ENCODE measurements around the gene CCDC12. TPM values are rescaled to one million over a fixed set of nuclear protein-coding genes. Genes with fewer than 3 reads are reported as not detected.

Gene CCDC12
- total RNA-seq, 4 donors from 2014 or later: 4.1 to 92.0 (median 41.2) TPM

DNA sequence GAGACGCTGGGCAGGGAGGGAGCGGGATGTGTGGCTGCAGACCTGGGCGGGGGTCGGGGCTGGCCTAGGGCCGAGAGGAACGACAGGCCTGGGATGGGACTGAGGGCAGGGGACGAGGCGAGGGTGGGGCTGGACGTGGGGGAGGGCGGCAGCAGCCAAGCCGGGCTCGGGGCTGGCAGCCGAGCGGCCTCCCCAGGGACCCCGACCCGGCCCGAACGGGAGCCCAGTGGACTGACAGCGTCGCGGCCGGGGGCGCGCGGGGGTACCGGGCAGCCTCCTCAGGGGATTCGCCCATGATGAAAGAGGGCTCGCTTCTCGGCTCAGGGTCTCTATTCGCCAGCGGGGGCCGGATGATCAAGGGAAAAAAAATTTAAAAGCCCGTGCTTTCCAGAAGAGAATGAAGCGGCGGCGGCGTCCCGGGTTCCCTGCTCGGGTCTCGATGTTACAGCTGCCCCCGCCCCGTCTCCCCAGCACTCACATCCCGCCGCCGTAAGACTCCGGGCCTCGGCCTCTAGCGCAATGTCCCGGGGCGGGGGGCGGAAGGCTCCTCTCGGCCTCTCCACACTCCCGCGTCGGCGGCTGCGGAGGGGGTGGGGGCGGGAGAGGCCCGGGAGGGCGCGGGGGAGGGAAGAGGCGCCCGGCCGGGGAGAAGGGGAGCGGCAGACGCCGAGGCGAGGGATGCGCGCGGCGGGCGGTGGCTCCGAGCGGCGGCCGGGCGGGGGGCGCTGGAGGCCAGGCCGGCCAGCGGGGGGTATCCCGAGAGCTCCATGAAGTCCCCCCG, 94.8 kb downstream of the CCDC12 start:
- intact Hi-C loops (cut with DNase I; ENCODE audit: low total_unique reads): no loop called here
- DNase-seq: peak; percentile 60 to 69
- TF ChIP-seq, protein P1, sequence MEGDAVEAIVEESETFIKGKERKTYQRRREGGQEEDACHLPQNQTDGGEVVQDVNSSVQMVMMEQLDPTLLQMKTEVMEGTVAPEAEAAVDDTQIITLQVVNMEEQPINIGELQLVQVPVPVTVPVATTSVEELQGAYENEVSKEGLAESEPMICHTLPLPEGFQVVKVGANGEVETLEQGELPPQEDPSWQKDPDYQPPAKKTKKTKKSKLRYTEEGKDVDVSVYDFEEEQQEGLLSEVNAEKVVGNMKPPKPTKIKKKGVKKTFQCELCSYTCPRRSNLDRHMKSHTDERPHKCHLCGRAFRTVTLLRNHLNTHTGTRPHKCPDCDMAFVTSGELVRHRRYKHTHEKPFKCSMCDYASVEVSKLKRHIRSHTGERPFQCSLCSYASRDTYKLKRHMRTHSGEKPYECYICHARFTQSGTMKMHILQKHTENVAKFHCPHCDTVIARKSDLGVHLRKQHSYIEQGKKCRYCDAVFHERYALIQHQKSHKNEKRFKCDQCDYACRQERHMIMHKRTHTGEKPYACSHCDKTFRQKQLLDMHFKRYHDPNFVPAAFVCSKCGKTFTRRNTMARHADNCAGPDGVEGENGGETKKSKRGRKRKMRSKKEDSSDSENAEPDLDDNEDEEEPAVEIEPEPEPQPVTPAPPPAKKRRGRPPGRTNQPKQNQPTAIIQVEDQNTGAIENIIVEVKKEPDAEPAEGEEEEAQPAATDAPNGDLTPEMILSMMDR (IDR thresholded peaks at IDR 0.05): no peak
- no peak for TF ChIP-seq POLR2A (IDR thresholded peaks at IDR 0.05)

DNA sequence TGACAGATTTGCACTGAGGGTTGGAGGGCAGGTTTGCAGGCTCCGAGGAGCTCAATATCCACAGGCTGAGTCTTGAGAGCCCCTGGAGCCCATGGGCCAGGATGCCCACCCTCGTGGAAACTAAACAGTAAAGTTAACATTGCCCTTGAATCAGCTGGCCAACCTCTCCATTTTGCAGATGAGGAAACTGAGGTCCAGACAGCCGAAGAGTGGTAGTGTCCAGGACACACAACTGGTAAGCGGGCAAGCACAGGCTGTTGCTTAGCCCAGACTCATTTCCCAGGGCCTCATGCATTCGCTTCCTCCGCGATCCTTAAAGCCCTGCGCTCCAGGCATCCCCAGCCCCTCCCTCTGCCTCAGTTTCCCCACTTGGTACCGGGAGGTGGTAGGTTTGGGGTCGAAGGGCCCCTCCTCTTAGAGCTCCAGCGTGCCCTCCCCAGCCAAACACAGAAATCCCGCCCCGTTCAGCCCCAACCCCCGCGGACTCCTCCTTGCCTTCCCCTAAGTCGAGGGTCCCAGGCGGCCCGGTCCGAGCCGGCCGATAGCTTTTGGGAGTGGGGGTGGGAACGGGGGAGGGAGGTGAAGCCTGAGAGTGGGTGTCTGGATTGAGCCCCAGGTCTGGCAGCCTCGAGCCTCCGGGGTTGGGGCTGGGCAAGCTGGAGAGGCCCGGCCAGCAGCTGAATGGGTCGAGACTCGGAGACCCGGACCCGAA, 95.5 kb downstream of the CCDC12 start:
- intact Hi-C loops (cut with DNase I; ENCODE audit: low total_unique reads): no loop called here

More for the DNA sequence above, 94.8 kb downstream of the CCDC12 start:
- peak overlapping the region; percentile 53 to 87 for H3K4me3 ChIP-seq
- peak overlapping the region; percentile 73 to 92 for H3K27ac ChIP-seq
- no peaks in the 10 kb centered on the region for H3K9me3 ChIP-seq
- no peaks in the 10 kb centered on the region for H3K36me3 ChIP-seq
- peaks cover 0 to 23% of the 10 kb centered on the region in 2 donors for H3K4me1 ChIP-seq
- H3K27me3 ChIP-seq: no peaks in the 10 kb centered on the region

DNA sequence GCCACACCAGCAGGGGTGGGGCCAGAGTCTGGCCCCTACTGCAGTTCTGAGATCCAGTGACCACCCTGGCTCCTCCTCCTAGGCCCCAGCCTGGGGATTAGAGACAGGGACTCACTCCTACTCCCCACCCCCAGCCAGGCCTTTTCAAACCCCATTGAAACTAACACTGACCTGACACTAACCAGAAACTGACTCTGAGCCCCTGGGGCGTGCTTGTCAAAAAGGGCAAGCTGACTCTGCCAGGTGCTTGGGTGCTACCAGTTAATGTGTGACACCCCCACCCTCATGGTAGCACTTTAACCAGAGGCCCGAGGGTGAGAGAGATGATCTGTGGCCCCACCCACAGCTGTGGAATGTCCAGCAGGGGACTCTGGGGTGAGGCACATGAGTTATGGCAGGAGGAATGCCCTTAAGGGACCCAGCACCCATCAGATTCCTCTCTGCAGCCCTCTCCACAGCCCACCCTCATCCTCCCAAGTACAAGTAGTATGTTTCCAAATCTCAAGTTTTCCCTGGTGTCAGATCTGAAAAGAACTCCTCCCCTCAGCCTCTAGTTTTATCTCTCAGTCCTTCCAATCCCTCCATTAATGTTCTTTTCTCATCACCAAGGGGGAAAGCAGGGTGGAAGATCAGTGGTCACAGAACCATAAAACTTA, 97.6 kb downstream of the CCDC12 start:
- no peak overlapping the region for H3K4me3 ChIP-seq
- no peaks in the 10 kb centered on the region for H3K36me3 ChIP-seq
- no peaks in the 10 kb centered on the region for H3K27me3 ChIP-seq
- intact Hi-C loops (cut with DNase I; ENCODE audit: low total_unique reads): no loop called here
- no peaks in the 10 kb centered on the region for H3K9me3 ChIP-seq
- DNase-seq: no peak
- peaks cover 0 to 28% of the 10 kb centered on the region in 2 donors for H3K4me1 ChIP-seq
- H3K27ac ChIP-seq: no peak overlapping the region
- no peak for TF ChIP-seq POLR2A (IDR thresholded peaks at IDR 0.05)
- TF ChIP-seq, protein P1 (IDR thresholded peaks at IDR 0.05): no peak

More for the DNA sequence above, 95.5 kb downstream of the CCDC12 start:
- no peaks in the 10 kb centered on the region for H3K27me3 ChIP-seq
- TF ChIP-seq POLR2A (IDR thresholded peaks at IDR 0.05): no peak
- TF ChIP-seq, protein P1 (IDR thresholded peaks at IDR 0.05): no peak
- peaks cover 0 to 23% of the 10 kb centered on the region in 2 donors for H3K4me1 ChIP-seq
- peak overlapping the region; percentile 53 to 87 for H3K4me3 ChIP-seq
- H3K36me3 ChIP-seq: no peaks in the 10 kb centered on the region
- H3K27ac ChIP-seq: peak overlapping the region; percentile 73 to 92
- no peak for DNase-seq
- H3K9me3 ChIP-seq: no peaks in the 10 kb centered on the region

DNA sequence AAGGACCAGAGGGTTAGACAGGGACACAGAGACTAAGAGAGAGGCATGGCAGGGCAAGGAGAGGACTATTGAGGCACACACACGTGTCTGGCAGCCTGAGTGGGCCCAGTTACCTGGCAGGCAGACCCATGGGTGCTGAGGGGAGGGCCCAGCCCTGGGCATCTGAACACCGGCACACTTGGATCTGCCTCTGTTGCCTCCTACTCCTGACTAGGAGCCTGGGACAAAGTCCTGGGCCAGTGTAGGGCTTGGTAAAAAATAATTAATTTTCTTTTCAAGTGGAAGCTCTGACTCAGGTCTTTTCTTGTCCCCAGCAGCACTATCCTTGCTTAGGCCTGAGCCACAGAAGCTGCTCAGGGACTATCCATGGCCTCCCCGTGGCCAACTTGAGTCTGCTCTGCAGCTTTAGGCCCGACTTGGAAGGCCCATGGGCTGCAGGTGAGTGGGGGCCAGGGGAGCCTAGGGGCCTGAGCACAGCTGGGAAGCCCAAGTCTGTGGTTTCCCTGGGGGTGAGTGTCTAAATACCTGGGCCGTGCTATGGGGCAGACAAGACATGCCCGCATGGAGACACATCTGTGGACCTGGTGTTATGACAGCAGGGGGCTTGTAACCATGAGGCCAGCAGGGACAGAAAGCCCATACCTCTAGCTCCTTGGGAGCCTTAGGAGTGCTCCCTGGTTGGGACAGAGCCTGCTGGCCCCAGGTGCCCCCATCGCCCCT, 99.0 kb downstream of the CCDC12 start, which contains the start of gene PTH1R:
Gene PTH1R (plus strand): TSS at position 316 of the 720 bp plus-strand sequence. CDS start 5,839 bp downstream, outside the sequence.
- Histone ChIP-seq H3K4me1 (peaks cover 0 to 29% of the 10 kb centered on the region in 2 donors), H3K27ac (no peak within 1 kb of the TSS), H3K4me3 (no peak within 1 kb of the TSS), H3K27me3 (no peaks in the 10 kb centered on the region), H3K9me3 (no peaks in the 10 kb centered on the region), H3K36me3 (no peaks in the 10 kb centered on the region)
- intact Hi-C loops (cut with DNase I; ENCODE audit: low total_unique reads): no loop called here
- TF ChIP-seq, protein P1 (IDR thresholded peaks at IDR 0.05): no peak
- no peak for TF ChIP-seq POLR2A (IDR thresholded peaks at IDR 0.05)
- no peak for DNase-seq

Data from uterus (tissue), 4 donors.